ENCODE results near the gene KMT2A.
"Not testable (repeated sequence)": the region's sequence is repeated elsewhere in the genome, so short reads cannot be mapped to it uniquely, and the experiment has no call there.

KMT2A gene

GRCh38 chr11:118442908-118443589 is 6.8 kb downstream of the KMT2A start:
- no peak for DNase-seq (ENCODE audit: extremely low read depth, low read depth)
- no peak for TF ChIP-seq CTCF (IDR thresholded peaks at IDR 0.05; ENCODE audit: low read depth, low read length)

- no peak for TF ChIP-seq CTCF (IDR thresholded peaks at IDR 0.05; ENCODE audit: low read depth, low read length)
- no peak for DNase-seq (ENCODE audit: extremely low read depth, low read depth)
Observed at GRCh38 chr11:118443590-118444218, 7.4 kb downstream of the KMT2A start.

GRCh38 chr11:118447423-118447822 is 11.1 kb downstream of the KMT2A start:
- no peak for TF ChIP-seq CTCF (IDR thresholded peaks at IDR 0.05; ENCODE audit: low read depth, low read length)
- no peak for DNase-seq (ENCODE audit: extremely low read depth, low read depth)

- no peak for DNase-seq (ENCODE audit: extremely low read depth, low read depth)
- TF ChIP-seq CTCF (IDR thresholded peaks at IDR 0.05; ENCODE audit: low read depth, low read length), result no peak
Observed at GRCh38 chr11:118448294-118448693, 12.0 kb downstream of the KMT2A start.

GRCh38 chr11:118449316-118449918 is 13.1 kb downstream of the KMT2A start:
- DNase-seq (ENCODE audit: extremely low read depth, low read depth), result no peak
- no peak for TF ChIP-seq CTCF (IDR thresholded peaks at IDR 0.05; ENCODE audit: low read depth, low read length)

GRCh38 chr11:118450451-118450850 is 14.2 kb downstream of the KMT2A start:
- no peak for TF ChIP-seq CTCF (IDR thresholded peaks at IDR 0.05; ENCODE audit: low read depth, low read length)
- DNase-seq (ENCODE audit: extremely low read depth, low read depth), result no peak

- no peak for TF ChIP-seq CTCF (IDR thresholded peaks at IDR 0.05; ENCODE audit: low read depth, low read length)
Observed at GRCh38 chr11:118462178-118462577, 25.9 kb downstream of the KMT2A start.

GRCh38 chr11:118468968-118469367 is 32.7 kb downstream of the KMT2A start:
- not testable (repeated sequence) for DNase-seq (ENCODE audit: extremely low read depth, low read depth)

More at GRCh38 chr11:118462178-118462577, 25.9 kb downstream of the KMT2A start:
- no peak for DNase-seq (ENCODE audit: extremely low read depth, low read depth)

All from AG09319 (cell line).